Liver (tissue), 3 donors: Measurements from ENCODE around the gene FGD6.

Source experiments
- ATF3 ChIP-seq: IDR thresholded peaks from 2 replicates; pipeline ENCODE4 v1.6.1; 2016; ENCODE audit warnings: antibody characterized with exemption
- CTCF ChIP-seq: fragments of 150-350 bp; IDR thresholded peaks from 2 replicates; pipeline ENCODE4 v1.5.1; 2017; ENCODE audit warnings: improper control_type of control experiment, low read depth, low read length; ENCODE audit not compliant: missing input control
- RAD21 ChIP-seq, 2 donors: IDR thresholded peaks; 2 replicates each; pipeline ENCODE4 v1.6.1; 2016; ENCODE audit warnings: antibody characterized with exemption in 2 of 2, mild to moderate bottlenecking in 2 of 2
- REST ChIP-seq: IDR thresholded peaks from 2 replicates; pipeline ENCODE4 v1.6.1; 2016; ENCODE audit warnings: antibody characterized with exemption, mild to moderate bottlenecking
- TAF1 ChIP-seq: conservative IDR thresholded peaks from 2 replicates; pipeline ENCODE4 v1.6.1; 2016; ENCODE audit warnings: antibody characterized with exemption, mild to moderate bottlenecking
- donor health status: healthy.
- donor health status: healthy.

- no peak for TF ChIP-seq CTCF
- no peak for TF ChIP-seq TAF1
- no peak for TF ChIP-seq ATF3
- no peak for TF ChIP-seq REST
- TF ChIP-seq RAD21 (IDR thresholded peaks at IDR 0.05): no peak
Measured at GRCh38 chr12:95240556-95240955, 23.3 kb upstream of the FGD6 start.
